ENCODE measurements around the gene HOXC5. TPM values are rescaled to one million over a fixed set of nuclear protein-coding genes. Genes with fewer than 3 reads are reported as not detected.

The HOXC5 gene
- total RNA-seq, 1 donor from 2014 or later: not detected

DNA sequence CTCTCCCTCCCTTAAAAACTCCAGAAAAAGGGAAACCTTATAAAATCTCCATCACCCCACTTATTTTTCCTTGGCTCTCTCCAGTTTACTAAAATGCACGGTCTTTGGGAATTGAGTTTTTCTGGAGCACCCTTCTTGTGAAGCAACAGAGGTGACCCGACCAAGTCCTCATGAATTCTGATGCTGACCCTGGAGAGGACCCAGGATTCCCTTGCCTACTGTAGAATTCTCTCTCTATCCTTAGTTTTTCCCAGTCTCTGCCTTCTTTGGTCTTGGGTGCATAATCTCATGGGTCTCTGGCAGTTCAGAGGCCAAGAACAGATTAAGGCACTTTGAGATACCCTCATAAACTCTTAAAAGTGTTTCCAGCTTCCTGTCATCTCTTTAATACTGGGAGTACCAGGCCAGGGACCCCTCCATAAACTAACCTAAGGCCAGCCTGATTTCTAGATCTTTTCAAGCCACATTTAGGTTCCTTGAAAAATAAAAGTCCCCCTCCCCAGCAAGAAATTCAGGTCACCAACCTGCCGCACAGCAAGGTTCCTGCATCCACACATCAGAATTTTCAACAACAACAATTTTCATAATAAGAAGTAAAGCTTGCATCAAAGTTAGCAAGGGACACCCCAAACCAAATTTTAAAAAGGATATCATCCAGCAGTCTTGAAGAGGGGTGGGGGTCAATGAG is 15.7 kb downstream of the HOXC5 start:
- Mint-ChIP-seq H3K4me3 (ENCODE audit: unreplicated experiment) (no peak overlapping the region), H3K9me3 (ENCODE audit: unreplicated experiment) (no peaks in the 10 kb centered on the region)
- no peak for DNase-seq (ENCODE audit: low spot score)

DNA sequence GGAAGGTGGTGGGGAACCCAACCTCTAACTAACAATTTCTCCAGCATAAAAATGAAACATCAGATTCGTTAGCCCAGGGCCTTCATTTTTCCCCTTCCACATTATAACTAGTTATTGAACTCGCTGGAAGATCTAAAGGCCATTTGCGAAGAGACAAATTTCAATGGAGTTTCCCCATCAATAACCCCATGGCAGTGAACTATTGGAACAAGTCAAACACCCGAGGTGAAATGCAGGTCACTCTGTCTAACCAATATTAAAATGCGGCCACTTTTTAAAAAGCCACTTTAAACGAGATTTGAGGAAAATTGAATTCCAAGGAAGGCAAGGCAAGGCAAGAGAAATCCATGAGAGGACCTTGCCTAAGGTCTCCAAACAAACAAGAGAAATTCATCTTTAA is 16.3 kb downstream of the HOXC5 start:
- Mint-ChIP-seq H3K27ac (ENCODE audit: unreplicated experiment) (no peak overlapping the region), H3K4me1 (ENCODE audit: unreplicated experiment) (peaks cover 6% of the 10 kb centered on the region), H3K9me3 (ENCODE audit: unreplicated experiment) (no peaks in the 10 kb centered on the region), H3K27me3 (ENCODE audit: unreplicated experiment) (peaks cover 57% of the 10 kb centered on the region), H3K4me3 (ENCODE audit: unreplicated experiment) (no peak overlapping the region), H3K36me3 (ENCODE audit: low read depth, unreplicated experiment) (peaks cover 3% of the 10 kb centered on the region)
- TF ChIP-seq, protein P1, sequence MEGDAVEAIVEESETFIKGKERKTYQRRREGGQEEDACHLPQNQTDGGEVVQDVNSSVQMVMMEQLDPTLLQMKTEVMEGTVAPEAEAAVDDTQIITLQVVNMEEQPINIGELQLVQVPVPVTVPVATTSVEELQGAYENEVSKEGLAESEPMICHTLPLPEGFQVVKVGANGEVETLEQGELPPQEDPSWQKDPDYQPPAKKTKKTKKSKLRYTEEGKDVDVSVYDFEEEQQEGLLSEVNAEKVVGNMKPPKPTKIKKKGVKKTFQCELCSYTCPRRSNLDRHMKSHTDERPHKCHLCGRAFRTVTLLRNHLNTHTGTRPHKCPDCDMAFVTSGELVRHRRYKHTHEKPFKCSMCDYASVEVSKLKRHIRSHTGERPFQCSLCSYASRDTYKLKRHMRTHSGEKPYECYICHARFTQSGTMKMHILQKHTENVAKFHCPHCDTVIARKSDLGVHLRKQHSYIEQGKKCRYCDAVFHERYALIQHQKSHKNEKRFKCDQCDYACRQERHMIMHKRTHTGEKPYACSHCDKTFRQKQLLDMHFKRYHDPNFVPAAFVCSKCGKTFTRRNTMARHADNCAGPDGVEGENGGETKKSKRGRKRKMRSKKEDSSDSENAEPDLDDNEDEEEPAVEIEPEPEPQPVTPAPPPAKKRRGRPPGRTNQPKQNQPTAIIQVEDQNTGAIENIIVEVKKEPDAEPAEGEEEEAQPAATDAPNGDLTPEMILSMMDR (IDR thresholded peaks at IDR 0.05; ENCODE audit: unreplicated experiment): no peak
- no peak for DNase-seq (ENCODE audit: low spot score)

More for the DNA sequence above, 15.7 kb downstream of the HOXC5 start:
- Mint-ChIP-seq H3K36me3 (ENCODE audit: low read depth, unreplicated experiment) (peaks cover 5% of the 10 kb centered on the region), H3K27ac (ENCODE audit: unreplicated experiment) (no peak overlapping the region), H3K4me1 (ENCODE audit: unreplicated experiment) (peaks cover 10% of the 10 kb centered on the region), H3K27me3 (ENCODE audit: unreplicated experiment) (peaks cover 54% of the 10 kb centered on the region)
- TF ChIP-seq, protein P1 (IDR thresholded peaks at IDR 0.05; ENCODE audit: unreplicated experiment): no peak

DNA sequence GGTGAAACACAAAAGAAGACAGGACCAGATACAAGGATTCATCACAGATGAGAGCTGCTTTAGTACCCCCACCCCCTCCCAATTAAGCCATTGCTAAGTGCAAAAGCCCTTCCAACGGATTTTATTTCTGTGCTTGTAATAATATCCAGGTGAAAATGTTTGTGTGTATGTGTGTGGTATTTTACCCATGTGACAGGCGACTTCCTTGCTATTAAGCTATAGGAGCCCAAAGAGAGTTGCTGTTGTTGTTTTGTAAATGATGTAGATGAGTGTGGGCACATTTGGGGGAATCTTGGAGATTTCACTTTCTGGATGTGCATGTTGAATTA is 17.6 kb downstream of the HOXC5 start:
- Mint-ChIP-seq H3K27me3 (ENCODE audit: unreplicated experiment) (peaks cover 48% of the 10 kb centered on the region), H3K4me1 (ENCODE audit: unreplicated experiment) (peaks cover 6% of the 10 kb centered on the region), H3K9me3 (ENCODE audit: unreplicated experiment) (no peaks in the 10 kb centered on the region), H3K4me3 (ENCODE audit: unreplicated experiment) (no peak overlapping the region), H3K27ac (ENCODE audit: unreplicated experiment) (no peak overlapping the region), H3K36me3 (ENCODE audit: low read depth, unreplicated experiment) (peaks cover 3% of the 10 kb centered on the region)
- no peak for DNase-seq (ENCODE audit: low spot score)
- TF ChIP-seq, protein P1 (IDR thresholded peaks at IDR 0.05; ENCODE audit: unreplicated experiment): no peak

DNA sequence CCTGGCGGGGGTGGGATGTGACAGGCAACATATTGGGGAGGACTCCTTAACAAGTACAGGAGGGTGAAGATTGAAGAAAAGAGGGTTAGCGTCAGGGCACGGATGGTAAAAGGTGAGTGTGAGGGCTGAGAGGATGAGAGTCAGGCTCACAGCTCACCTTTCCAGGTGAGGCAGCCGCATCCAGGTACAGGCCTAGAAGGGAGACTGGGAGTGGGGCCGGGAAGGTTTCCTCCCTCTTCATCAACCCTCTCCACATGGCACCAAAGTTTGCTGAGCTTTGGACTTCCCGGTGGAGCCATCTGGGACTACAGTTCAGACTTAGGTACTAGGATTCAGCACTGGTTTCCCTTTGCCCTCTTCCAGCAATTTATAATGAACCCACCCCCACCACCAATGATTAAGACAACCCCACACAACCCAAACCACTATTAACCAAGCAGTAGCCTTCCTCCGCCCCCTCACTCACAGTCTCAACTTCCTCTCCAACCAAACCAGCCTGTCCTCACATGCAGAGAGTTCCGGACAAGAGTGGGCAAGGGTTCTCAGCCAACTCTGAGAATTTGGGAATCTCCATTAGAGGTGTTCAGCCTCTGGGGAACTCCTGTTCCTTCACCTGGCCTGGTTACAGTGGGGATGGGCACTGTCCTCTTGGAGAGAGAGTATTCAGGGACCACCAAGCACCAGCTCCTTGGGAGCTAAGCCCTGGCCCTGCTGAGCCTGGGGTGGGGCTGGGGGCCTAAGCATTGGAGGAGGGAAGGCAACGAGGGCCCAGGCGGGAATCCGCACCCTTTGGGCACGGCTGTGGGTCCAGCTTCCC is 18.4 kb downstream of the HOXC5 start:
- Mint-ChIP-seq H3K27ac (ENCODE audit: unreplicated experiment) (no peak overlapping the region), H3K4me3 (ENCODE audit: unreplicated experiment) (no peak overlapping the region), H3K36me3 (ENCODE audit: low read depth, unreplicated experiment) (peaks cover 3% of the 10 kb centered on the region), H3K27me3 (ENCODE audit: unreplicated experiment) (peaks cover 43% of the 10 kb centered on the region), H3K4me1 (ENCODE audit: unreplicated experiment) (peaks cover 6% of the 10 kb centered on the region), H3K9me3 (ENCODE audit: unreplicated experiment) (no peaks in the 10 kb centered on the region)
- no peak for DNase-seq (ENCODE audit: low spot score)
- TF ChIP-seq, protein P1 (IDR thresholded peaks at IDR 0.05; ENCODE audit: unreplicated experiment): no peak
